ENCODE results near the gene EID2. TPM values are rescaled to one million over a fixed set of nuclear protein-coding genes. Genes with fewer than 3 reads are reported as not detected.

EID2 gene
- total and polyA plus RNA-seq, 2 of the 13 experiments (the other 11 are each of a cell fraction or from before 2014, with no cell fraction given): 3.7 to 14.1 TPM

DNA sequence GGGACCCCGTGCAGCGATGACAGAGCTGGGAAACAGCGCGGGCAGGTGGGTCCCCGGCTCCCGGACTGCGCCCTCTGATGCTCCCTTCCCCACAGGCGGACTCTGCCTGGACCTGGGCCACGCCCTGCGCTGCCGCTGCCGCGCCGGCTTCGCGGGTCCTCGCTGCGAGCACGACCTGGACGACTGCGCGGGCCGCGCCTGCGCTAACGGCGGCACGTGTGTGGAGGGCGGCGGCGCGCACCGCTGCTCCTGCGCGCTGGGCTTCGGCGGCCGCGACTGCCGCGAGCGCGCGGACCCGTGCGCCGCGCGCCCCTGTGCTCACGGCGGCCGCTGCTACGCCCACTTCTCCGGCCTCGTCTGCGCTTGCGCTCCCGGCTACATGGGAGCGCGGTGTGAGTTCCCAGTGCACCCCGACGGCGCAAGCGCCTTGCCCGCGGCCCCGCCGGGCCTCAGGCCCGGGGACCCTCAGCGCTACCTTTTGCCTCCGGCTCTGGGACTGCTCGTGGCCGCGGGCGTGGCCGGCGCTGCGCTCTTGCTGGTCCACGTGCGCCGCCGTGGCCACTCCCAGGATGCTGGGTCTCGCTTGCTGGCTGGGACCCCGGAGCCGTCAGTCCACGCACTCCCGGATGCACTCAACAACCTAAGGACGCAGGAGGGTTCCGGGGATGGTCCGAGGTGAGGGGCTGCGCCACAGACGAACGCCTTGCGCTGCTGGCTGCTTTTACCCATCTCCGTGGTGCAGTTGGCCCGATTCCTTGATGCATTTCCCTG is 32.8 kb downstream of the EID2 start (continued):
- TF ChIP-seq KLF15 (CRISPR knock-in tag; IDR thresholded peaks at IDR 0.05; ENCODE audit: borderline replicate concordance): peak; percentile 78; the same call in 1 of the 2 replicates
- peak; percentile 94 for TF ChIP-seq POGK (CRISPR knock-in tag; conservative IDR thresholded peaks at IDR 0.05)
- TF ChIP-seq CREBL2 (CRISPR knock-in tag; IDR thresholded peaks at IDR 0.05; ENCODE audit: borderline replicate concordance): peak; percentile 93; the same call in 1 of the 2 replicates
- peak; percentile 94 for TF ChIP-seq NKX3-1 (CRISPR knock-in tag; IDR thresholded peaks at IDR 0.05)
- TF ChIP-seq HMG20B (CRISPR knock-in tag; conservative IDR thresholded peaks at IDR 0.05): no peak
- no peak for TF ChIP-seq ZKSCAN8 (CRISPR knock-in tag; IDR thresholded peaks at IDR 0.05; ENCODE audit: borderline replicate concordance)
- TF ChIP-seq ATF7-NPFF (CRISPR knock-in tag; IDR thresholded peaks at IDR 0.05; ENCODE audit: low read depth): peak; percentile 99
- TF ChIP-seq, protein P1, sequence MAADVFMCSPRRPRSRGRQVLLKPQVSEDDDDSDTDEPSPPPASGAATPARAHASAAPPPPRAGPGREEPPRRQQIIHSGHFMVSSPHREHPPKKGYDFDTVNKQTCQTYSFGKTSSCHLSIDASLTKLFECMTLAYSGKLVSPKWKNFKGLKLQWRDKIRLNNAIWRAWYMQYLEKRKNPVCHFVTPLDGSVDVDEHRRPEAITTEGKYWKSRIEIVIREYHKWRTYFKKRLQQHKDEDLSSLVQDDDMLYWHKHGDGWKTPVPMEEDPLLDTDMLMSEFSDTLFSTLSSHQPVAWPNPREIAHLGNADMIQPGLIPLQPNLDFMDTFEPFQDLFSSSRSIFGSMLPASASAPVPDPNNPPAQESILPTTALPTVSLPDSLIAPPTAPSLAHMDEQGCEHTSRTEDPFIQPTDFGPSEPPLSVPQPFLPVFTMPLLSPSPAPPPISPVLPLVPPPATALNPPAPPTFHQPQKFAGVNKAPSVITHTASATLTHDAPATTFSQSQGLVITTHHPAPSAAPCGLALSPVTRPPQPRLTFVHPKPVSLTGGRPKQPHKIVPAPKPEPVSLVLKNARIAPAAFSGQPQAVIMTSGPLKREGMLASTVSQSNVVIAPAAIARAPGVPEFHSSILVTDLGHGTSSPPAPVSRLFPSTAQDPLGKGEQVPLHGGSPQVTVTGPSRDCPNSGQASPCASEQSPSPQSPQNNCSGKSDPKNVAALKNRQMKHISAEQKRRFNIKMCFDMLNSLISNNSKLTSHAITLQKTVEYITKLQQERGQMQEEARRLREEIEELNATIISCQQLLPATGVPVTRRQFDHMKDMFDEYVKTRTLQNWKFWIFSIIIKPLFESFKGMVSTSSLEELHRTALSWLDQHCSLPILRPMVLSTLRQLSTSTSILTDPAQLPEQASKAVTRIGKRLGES (CRISPR knock-in tag; IDR thresholded peaks at IDR 0.05; ENCODE audit: borderline replicate concordance): peak; percentile 71; the same call in 1 of the 2 replicates
- no peak for TF ChIP-seq ZSCAN22 (CRISPR knock-in tag; IDR thresholded peaks at IDR 0.05)
- no peak; the same call in 1 of the 2 replicates for TF ChIP-seq ZNF816 (CRISPR knock-in tag; IDR thresholded peaks at IDR 0.05; ENCODE audit: borderline replicate concordance)
- TF ChIP-seq, protein P2, sequence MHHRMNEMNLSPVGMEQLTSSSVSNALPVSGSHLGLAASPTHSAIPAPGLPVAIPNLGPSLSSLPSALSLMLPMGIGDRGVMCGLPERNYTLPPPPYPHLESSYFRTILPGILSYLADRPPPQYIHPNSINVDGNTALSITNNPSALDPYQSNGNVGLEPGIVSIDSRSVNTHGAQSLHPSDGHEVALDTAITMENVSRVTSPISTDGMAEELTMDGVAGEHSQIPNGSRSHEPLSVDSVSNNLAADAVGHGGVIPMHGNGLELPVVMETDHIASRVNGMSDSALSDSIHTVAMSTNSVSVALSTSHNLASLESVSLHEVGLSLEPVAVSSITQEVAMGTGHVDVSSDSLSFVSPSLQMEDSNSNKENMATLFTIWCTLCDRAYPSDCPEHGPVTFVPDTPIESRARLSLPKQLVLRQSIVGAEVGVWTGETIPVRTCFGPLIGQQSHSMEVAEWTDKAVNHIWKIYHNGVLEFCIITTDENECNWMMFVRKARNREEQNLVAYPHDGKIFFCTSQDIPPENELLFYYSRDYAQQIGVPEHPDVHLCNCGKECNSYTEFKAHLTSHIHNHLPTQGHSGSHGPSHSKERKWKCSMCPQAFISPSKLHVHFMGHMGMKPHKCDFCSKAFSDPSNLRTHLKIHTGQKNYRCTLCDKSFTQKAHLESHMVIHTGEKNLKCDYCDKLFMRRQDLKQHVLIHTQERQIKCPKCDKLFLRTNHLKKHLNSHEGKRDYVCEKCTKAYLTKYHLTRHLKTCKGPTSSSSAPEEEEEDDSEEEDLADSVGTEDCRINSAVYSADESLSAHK (CRISPR knock-in tag; IDR thresholded peaks at IDR 0.05; ENCODE audit: borderline replicate concordance): no peak
- TF ChIP-seq PHF20 (CRISPR knock-in tag; IDR thresholded peaks at IDR 0.05): peak; percentile 53; the same call in 1 of the 2 replicates
- TF ChIP-seq DBP (CRISPR knock-in tag; IDR thresholded peaks at IDR 0.05; ENCODE audit: not compliant biosample characterization): peak; percentile 72
- peak; percentile 91 for TF ChIP-seq SNAPC2 (CRISPR knock-in tag; IDR thresholded peaks at IDR 0.05)
- peak; percentile 95 for TF ChIP-seq RNF2 (conservative IDR thresholded peaks at IDR 0.05; ENCODE audit: low read depth)
- peak; percentile 88; the same call in 1 of the 2 replicates for TF ChIP-seq ZNF160 (CRISPR knock-in tag; IDR thresholded peaks at IDR 0.05)
- no peak for TF ChIP-seq CCAR2 (optimal IDR thresholded peaks at IDR 0.05; ENCODE audit: low read depth, low read length)
- 0 out of 2 replicates have a peak, but pooled peaks have one; percentile 15 for TF ChIP-seq FOXA3 (CRISPR knock-in tag; IDR thresholded peaks at IDR 0.05)
- peak; percentile 94 for TF ChIP-seq RFXAP (CRISPR knock-in tag; IDR thresholded peaks at IDR 0.05; ENCODE audit: borderline replicate concordance)
- TF ChIP-seq ZNF468 (CRISPR knock-in tag; IDR thresholded peaks at IDR 0.05): 0 out of 2 replicates have a peak, but pooled peaks have one; percentile 87
- peak; percentile 66; the same call in 1 of the 2 replicates for TF ChIP-seq RELA (CRISPR knock-in tag; IDR thresholded peaks at IDR 0.05)

Data from HepG2 (cell line).